NCI-H1105 treated with DMSO at 0.1 percent for 48 hours (cell line): ENCODE measurements around the gene SUV39H1.
"Not testable (repeated sequence)": the region's sequence is repeated elsewhere in the genome, so short reads cannot be mapped to it uniquely, and the experiment has no call there.

Experiments used
- DNase-seq: peaks from one replicate; lab custom pipeline; 2025; lab: John Stamatoyannopoulos, UW

The SUV39H1 gene

GRCh38 chrX:48688531-48689150, 7.9 kb upstream of the SUV39H1 start:
- no peak for DNase-seq

GRCh38 chrX:48689208-48689920, 7.2 kb upstream of the SUV39H1 start:
- DNase-seq = no peak

DNA sequence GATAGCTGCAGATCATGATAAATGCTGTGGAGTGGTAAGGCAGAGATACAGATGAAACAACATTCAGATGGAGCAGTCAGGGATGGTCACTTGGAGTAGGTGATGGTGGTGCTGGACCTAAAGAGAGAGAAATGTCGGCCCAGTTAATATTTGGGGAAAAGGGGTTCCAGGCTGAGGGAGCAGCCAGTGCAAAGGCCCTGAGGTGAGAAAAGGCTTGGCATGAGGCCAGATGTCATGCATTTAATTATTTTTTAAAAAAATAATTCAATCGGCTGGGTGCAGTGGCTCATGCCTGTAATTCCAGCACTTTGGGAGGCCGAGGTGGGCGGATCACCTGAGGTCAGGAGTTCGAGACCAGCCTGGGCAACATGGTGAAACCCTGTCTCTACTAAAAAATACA, 4.8 kb upstream of the SUV39H1 start:
- DNase-seq = not testable (repeated sequence)

DNA sequence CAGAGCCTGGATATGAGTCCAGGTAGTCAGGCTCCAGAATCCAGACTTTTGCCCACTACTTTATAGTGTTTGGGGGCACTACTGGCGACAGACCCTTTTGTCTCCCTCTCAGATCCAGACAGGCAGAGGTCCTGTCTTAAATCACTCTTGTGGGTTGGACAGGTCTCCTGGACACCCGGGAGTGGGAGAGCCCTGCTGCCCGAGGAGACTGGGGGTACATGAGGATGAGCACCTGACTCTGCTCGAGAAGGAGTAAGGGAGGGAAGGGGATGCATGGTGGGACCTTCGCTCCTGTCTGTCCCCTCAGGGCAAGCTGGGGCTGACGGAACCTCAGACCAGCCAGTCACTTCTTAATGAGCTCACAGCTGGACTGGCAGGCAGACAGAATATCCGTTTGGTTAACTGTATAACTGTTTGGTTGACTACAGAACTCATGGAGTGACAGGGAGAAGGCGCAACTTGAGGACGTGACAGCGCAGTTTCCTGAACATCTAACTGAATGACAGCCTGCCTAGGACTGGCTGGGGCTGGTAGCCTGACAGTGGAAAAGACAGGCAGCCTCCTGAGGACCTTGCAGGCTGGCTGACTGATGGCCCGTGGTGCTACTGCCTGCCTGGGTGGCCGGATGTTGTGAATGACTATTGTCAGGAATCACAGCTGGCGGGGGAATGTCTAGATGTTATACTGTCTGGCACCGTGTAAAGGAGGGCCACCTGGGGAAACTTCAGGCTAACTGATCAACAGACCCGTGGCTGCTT, 1.6 kb upstream of the SUV39H1 start:
- DNase-seq = no peak

GRCh38 chrX:48695534-48695896, 1.0 kb upstream of the SUV39H1 start:
- DNase-seq = no peak

DNA sequence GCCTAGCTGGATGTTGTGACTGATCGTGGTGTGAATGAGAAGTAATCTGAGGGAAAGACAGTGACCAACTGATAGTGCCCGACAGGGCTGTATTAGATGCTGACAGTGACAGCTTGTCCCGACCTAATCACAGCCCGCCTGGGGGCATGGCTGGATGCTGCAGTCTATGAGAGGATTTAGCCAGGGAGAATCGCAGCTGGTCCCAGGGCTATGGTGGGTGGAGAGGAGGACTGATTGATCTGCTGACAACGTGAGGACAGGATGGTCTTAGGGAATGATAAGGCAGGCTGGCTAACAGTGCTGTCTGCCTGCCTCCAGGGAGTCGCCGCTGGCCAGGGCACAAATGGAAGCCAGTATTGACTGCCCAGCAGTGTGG, 621 bp upstream of the SUV39H1 start:
- no peak for DNase-seq

GRCh38 chrX:48696909-48697727, 584 bp downstream of the SUV39H1 start:
- peak; percentile 53 for DNase-seq

- DNase-seq = no peak
These were observed 1.8 kb downstream of the SUV39H1 start for GRCh38 chrX:48698306-48698705.

DNA sequence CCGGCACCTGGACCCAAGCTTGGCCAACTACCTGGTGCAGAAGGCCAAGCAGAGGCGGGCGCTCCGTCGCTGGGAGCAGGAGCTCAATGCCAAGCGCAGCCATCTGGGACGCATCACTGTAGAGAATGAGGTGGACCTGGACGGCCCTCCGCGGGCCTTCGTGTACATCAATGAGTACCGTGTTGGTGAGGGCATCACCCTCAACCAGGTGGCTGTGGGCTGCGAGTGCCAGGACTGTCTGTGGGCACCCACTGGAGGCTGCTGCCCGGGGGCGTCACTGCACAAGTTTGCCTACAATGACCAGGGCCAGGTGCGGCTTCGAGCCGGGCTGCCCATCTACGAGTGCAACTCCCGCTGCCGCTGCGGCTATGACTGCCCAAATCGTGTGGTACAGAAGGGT, 3.7 kb downstream of the SUV39H1 start:
- DNase-seq = no peak

- DNase-seq = no peak
These were observed 4.6 kb downstream of the SUV39H1 start for GRCh38 chrX:48700951-48701653.

DNA sequence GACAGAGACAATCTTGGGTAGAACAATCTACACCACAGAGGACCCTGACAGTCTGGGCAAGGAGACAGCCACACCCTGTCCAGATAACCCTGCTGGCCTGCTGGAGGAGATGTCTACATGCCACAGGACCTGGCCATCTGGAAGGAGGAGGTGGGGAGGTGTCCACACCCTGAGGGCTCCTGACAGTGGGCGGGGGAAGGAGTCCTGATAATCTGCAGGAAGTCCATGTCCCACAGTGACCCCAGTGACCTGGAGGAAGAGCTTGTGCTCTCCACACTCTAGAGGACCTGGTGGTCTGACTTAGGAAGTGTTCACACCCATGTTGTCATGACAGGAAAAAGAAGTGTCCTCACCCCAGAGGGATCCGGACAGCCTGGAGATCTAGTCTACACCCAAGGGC, 5.5 kb downstream of the SUV39H1 start:
- DNase-seq = no peak

- no peak for DNase-seq
These were observed 6.2 kb downstream of the SUV39H1 start for GRCh38 chrX:48702716-48703115.

DNA sequence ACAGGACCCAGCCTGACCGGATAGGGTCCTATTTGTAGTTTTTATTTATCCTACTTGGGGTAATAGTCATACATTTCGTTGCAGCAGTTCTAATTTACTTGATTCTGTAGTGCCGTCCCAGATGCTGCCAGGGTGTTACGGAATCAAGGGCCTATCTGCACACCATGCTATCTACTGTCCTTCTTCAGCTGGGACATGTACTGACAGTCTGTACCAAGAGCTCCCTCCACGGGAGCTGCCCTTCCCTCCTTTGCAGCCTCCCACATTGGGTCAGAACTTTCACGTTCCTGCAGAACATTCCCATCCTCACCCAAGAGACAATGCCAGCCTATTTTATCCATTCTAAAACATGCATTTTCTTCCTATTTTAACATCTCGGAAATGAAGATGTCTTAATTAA, 6.7 kb downstream of the SUV39H1 start:
- no peak for DNase-seq

DNA sequence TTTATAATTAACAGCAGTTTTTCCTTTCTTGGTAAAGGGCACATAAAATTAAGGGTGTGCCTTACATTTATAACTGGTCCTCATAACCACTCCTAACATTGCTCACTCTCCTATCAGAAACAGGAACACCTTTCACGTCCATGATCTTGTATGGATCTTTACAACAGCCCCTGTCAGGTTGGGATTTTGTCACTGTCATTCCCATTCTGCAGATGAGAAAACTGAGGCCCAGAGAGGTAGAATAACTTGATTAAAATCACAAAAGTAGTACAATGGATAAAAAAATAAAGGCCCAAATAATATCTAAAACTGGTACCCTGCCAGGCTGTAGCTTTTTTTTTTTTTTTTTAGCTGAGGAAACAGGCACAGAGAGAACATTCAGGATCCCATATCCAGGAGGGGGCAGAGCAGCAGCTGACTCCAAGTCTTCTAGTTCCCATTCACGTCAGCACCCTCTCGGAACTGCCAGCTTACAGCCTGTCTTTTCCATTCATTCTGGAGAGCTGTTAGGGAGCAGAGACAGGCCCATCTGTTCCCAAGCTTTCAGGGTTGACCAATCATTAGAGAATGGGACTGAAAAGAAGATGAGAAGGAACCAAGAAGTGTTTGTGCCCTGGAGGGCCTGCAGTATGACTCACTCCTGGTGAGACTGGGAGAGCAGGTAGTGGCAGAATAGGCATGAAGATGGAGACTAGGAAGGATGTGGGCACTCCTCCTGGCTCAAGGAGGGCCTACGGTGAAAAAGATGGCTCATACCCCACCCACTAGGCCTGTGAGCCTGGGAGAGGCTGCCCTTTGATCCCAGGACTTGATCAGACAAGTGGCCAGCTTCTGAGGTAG, 7.3 kb downstream of the SUV39H1 start:
- no peak for DNase-seq

DNA sequence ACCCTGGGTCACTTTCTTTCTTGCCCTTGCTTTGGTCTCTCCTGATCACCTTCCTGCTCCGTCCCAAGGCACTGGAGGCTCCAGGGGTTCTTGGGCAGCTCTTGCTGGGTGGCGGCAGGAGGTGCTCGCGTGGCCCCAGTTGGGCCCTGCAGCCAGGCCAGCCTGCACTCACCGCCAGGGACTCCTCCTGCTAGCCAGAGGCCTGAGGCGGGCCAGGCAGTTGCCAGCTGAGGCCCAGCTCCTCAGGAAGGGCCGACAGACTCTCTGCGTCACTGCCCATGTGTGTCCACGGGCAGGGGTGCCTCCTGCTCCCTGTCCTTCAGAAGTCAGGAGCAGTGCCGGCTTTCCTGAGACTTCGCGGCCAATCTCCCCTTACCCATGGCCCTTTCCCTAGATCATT, 9.3 kb downstream of the SUV39H1 start:
- no peak for DNase-seq

DNA sequence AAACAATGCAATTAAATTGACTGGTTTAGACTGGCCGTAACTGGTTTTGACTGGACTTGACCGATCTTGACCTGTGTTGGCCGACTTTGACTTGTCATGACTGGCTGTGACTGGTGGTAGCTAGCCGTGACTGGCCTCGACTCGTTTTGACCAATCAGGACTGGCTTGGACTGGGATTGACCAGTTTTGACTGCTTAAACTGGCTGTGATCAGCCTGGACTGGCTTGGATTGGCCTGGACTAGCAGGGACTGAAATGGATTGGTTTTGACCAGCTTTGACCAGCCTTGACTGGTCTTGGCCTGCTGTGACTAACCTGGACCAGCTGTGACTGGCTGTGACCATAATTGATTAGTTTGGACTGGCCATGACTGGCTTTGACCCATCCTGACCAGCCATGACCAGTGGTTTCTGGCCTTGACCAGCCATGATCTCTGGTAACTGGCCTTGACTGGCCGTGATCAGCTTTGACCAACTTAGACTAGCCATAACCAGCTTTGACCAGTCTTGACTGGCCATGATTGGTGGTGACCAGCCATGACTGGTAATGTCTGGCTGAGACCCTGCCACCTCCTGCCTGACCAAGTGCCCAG, 13.1 kb downstream of the SUV39H1 start:
- no peak for DNase-seq

DNA sequence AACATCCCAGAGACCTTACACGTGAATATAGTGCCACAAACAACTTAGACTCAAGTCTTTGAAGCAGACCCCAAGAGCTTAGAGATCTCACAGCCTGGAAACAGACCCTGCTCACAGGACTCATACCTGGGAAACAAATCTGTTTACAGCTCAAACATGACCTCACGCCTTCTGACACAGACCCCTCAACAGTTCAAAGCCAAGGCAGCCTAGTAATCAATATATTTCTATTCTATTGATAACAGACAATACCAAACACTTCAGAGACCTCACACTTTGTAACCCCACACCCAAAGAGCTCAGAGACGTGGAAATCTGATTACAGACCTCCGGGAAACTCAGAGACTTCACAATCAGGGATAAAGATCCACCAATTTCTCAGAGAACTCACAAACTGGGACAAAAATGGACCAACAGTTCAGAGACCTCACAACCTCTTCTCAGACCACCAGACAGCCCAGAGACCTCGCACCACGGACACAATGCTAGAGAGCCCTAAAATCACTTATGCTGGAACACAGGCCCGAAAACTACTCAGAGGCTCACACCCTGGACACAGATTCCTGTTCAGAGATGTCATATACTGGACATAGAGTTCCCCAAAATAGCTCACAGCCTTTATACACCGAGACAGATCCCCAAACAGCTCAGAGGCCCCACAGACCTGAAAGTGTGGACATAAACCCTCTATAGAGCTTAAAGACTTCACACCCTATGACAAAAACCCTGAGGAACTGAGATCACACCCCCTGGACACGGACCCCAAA, 14.8 kb downstream of the SUV39H1 start:
- no peak for DNase-seq

DNA sequence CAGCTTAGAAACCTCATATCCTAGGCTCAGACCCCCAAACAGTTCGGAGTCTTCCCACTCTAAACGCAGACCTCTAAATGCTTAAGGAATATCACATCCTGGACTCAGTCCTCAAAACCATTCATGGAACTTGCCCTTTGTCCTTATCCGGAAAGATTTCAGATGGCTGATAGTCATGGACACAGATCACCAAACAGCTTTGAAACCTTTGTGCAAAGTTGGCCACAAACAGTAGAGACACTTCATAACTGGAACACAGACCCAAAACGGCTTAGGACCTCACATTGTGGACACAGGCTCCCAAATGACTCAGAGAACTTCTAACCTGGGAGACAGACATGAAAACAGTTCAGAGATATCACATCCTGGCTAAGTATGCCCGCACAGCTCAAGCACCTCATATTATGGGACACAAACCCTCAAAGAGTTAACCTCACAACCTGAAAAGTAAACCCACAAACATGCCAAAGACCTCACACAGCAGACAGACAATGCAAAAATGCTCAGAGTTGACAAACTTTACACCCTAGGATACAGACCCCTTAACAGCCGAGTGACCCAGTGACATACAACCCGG, 15.5 kb downstream of the SUV39H1 start:
- no peak for DNase-seq

DNA sequence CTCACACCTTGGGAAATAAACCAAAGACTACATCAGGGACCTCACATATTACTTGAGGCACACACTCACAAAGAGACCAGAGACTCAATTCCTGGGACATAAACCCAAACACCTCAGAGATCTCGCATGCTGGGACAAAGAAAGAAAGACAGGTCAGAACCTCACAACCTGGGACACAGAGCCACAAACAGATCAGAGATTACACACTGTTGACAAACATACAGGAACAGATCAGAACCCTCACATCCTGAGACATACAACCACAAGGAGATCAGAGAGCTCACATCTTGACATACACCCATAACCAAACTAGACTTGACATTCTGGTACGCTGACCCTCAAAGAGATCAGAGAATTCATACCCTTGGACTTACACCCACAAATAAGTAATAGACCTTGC, 17.3 kb downstream of the SUV39H1 start:
- DNase-seq = no peak
